ENCODE data around the gene MAGI1.

The MAGI1 gene

DNA sequence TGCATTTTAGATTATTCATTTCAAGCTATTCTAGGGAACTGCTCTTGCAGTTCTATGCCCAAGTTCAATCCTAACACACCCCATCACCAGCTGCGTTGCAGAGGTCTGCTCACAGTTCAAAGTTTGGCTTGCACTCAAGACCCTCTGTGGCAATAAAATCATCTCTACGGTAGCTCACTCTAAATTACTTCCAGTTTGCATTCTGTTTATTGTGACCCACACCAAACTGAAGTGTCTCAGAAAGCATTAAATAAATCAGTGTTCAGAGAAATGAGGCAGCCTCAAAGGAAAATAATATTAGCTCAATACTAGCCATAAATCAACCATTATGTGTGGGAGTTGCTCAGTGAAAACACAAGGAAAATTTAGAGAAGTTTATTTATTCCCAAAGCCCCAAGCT is 250.3 kb downstream of the MAGI1 start:
- Mint-ChIP-seq H3K9me3 (no peaks in the 10 kb centered on the region), H3K4me1 (no peaks in the 10 kb centered on the region), H3K27ac (no peak overlapping the region), H3K27me3 (peaks cover 2% of the 10 kb centered on the region), H3K4me3 (no peak overlapping the region), H3K36me3 (ENCODE audit: low read depth) (no peaks in the 10 kb centered on the region)
- no peak for DNase-seq
- ATAC-seq: no peak

DNA sequence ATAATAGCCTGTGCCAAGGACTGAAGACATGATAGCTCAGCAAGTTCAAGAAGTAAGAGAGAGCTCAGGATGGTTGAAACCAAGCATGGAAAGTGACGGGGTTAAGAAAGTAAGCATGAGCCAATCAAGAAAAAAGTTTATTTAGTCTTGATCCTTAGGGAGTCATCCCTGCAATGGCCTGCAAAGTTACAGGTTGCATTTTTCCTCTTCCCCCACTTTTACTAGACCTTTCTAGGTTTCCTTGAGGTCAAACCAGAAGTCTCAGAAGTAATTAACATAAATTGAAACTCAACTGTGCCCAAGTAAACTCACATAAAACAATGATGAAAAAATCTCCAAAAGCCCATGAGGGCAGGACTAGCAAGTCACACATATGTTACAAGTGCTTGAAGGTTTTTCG is 250.9 kb downstream of the MAGI1 start:
- no peak overlapping the region for H3K27ac Mint-ChIP-seq

DNA sequence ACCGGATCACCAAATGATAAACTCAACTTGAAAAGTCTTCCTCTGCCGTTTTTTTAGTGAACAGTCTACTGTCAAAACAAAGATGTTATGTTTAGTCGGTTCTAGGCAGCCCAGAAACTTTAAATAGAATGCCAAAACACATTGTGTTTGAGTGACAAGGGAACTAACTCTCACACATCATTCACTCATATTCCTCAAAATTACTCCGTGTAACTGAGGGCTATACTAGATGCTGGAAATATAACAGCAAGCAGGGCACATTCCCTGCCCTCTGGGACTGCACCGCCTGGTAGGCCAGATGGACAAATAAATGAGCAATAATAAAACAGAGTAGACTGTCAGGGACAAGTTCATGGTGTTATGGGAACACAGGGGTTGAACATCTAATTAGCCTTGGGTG is 251.4 kb downstream of the MAGI1 start:
- Mint-ChIP-seq H3K9me3 (no peaks in the 10 kb centered on the region), H3K4me1 (no peaks in the 10 kb centered on the region), H3K27ac (no peak overlapping the region), H3K27me3 (peaks cover 4% of the 10 kb centered on the region), H3K4me3 (no peak overlapping the region), H3K36me3 (ENCODE audit: low read depth) (no peaks in the 10 kb centered on the region)
- DNase-seq: no peak
- ATAC-seq: no peak

More for the DNA sequence above, 250.9 kb downstream of the MAGI1 start:
- ATAC-seq (no peak), DNase-seq (no peak)
- Mint-ChIP-seq H3K36me3 (ENCODE audit: low read depth) (no peaks in the 10 kb centered on the region), H3K9me3 (no peaks in the 10 kb centered on the region), H3K27me3 (peaks cover 4% of the 10 kb centered on the region), H3K4me1 (no peaks in the 10 kb centered on the region), H3K4me3 (no peak overlapping the region)

DNA sequence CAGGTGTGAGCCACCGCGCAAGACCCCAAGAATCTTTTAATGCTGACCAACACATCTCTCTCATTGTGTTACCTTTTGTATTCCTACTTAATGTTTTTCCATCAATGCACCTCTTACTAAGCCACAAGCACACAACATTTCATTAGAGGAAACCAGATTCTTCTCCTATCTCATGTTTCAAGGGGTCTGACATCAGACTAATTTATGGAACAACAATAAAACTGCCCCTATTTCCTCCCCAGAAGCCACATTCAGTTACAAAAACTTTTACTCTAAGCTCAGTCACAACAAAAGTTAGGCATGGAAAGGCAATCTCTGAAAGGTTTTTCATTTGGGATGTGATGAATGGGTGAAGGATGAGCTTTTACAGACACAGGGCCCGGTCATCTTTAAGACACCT is 251.8 kb downstream of the MAGI1 start:
- no peaks in the 10 kb centered on the region for H3K4me1 Mint-ChIP-seq
- no peaks in the 10 kb centered on the region for H3K9me3 Mint-ChIP-seq
- no peak for ATAC-seq
- H3K27ac Mint-ChIP-seq: no peak overlapping the region
- peaks cover 4% of the 10 kb centered on the region for H3K27me3 Mint-ChIP-seq
- no peak for DNase-seq
- H3K4me3 Mint-ChIP-seq: no peak overlapping the region
- no peaks in the 10 kb centered on the region for H3K36me3 Mint-ChIP-seq (ENCODE audit: low read depth)

DNA sequence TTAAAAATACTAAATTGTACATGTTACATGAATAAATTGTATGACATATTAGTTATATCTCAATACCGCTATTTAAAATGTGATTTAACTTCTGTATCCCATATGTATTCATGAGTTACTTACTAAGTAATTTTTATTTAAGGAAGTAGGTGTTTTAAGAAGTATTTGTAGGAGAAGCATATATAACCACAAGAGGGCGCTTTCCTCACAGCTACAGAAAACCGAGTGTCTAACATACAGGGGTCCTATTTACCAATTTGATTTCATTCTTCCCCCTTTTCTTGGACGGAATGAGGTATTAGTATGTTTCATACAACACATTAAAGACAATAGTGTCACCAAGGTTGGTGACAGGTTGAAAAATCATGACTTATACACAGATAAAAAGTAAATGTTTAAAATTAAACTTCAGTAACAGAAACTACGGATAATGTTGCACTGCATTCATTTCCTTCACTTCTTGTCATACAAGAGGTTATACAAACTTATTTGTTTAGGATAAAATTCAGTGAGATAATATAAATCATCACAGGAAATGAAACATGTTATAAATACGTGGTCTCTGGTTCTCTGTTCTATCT is 253.6 kb downstream of the MAGI1 start:
- Mint-ChIP-seq H3K4me3 (no peak overlapping the region), H3K27ac (no peak overlapping the region), H3K4me1 (no peaks in the 10 kb centered on the region), H3K36me3 (ENCODE audit: low read depth) (no peaks in the 10 kb centered on the region), H3K27me3 (peaks cover 4% of the 10 kb centered on the region), H3K9me3 (no peaks in the 10 kb centered on the region)
- ATAC-seq: no peak
- DNase-seq: no peak

DNA sequence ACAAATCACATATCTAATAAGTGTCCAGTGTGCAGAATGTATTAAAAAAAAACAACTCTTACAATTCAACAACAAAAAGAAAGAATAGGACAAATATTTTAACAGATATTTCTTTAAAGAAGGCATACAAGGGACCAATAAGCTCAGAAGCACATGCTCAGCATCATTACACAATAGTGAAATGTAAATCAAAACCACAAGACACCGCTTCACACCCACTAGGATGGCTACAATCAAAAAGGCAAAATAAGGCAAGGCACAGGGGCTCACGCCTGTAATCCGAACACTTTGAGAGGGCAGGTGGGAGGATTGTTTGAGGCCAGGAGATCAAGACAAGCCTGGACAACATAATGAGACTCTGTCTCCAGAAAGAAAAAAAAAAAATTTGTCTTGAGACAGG is 255.6 kb downstream of the MAGI1 start:
- no peak overlapping the region for H3K4me3 Mint-ChIP-seq
- ATAC-seq (no peak), DNase-seq (no peak)
- no peak overlapping the region for H3K27ac Mint-ChIP-seq
- H3K27me3 Mint-ChIP-seq: peaks cover 4% of the 10 kb centered on the region
- no peaks in the 10 kb centered on the region for H3K4me1 Mint-ChIP-seq
- no peaks in the 10 kb centered on the region for H3K36me3 Mint-ChIP-seq (ENCODE audit: low read depth)
- H3K9me3 Mint-ChIP-seq: no peaks in the 10 kb centered on the region

DNA sequence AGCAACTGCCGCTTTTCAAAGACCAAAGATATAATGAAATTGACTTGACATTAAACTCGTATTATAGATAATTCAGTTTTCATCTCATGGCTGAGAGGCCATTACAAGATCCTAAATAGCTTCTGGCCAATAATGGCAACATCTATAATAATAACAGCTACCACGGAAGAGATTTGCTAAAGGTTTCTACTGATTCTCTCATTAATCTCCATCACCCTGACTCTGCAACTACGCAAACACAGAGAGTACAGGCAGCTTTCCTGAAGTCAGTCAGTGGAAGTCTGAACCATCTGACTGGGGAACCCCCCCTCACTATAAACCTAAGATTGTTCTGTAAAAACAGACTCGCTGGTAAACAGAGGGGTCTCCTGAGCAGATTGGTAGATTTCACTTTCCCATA is 257.1 kb downstream of the MAGI1 start:
- Mint-ChIP-seq H3K36me3 (ENCODE audit: low read depth) (no peaks in the 10 kb centered on the region), H3K9me3 (no peaks in the 10 kb centered on the region)
- no peak for ATAC-seq

DNA sequence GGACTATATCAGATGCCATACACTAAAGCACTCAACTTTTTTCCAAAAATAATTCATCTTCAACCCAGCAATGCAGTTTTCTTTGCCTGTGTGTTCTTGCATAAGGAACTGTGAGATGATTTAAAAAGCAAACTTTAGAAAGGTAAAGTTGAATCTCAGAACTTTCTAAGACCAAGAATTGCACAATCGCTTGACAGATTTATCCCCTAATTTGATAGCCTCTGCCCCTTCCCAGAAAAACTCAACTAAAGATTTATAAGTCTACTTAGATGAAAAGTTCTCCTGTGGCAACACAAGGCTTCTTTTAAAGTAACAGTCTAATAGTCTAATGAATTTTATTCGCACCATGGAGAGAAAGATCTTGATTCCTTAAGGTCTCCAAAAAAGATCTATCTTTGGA is 259.3 kb downstream of the MAGI1 start:
- no peaks in the 10 kb centered on the region for H3K4me1 Mint-ChIP-seq
- H3K9me3 Mint-ChIP-seq: no peaks in the 10 kb centered on the region
- DNase-seq (no peak), ATAC-seq (no peak)
- no peak overlapping the region for H3K27ac Mint-ChIP-seq
- peaks cover 2% of the 10 kb centered on the region for H3K27me3 Mint-ChIP-seq
- H3K4me3 Mint-ChIP-seq: no peak overlapping the region
- no peaks in the 10 kb centered on the region for H3K36me3 Mint-ChIP-seq (ENCODE audit: low read depth)

More for the DNA sequence above, 257.1 kb downstream of the MAGI1 start:
- no peak for DNase-seq
- Mint-ChIP-seq H3K27ac (no peak overlapping the region), H3K4me1 (no peaks in the 10 kb centered on the region), H3K4me3 (no peak overlapping the region), H3K27me3 (peaks cover 2% of the 10 kb centered on the region)

DNA sequence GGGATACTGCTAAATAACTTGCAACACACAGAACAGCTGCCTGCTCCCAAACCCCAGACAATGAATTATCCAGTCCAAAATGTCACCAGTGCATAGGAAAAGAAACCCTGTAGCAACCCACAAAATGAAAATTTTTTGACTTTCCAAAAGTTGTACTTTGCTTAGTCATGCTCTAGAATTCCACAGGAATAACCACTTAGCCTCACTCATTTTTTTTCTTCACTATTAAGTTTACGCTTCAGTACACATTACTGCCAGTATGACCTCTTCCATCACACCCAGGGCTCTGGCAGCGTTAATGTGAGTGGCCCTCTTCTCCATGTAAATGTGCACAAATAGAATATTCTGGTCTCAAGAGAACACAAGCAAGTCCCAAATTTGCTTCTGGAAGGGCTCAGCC is 259.8 kb downstream of the MAGI1 start:
- peaks cover 2% of the 10 kb centered on the region for H3K27me3 Mint-ChIP-seq
- DNase-seq (no peak), ATAC-seq (no peak)
- no peaks in the 10 kb centered on the region for H3K36me3 Mint-ChIP-seq (ENCODE audit: low read depth)
- no peak overlapping the region for H3K27ac Mint-ChIP-seq
- no peaks in the 10 kb centered on the region for H3K9me3 Mint-ChIP-seq
- H3K4me1 Mint-ChIP-seq: no peaks in the 10 kb centered on the region
- H3K4me3 Mint-ChIP-seq: no peak overlapping the region

DNA sequence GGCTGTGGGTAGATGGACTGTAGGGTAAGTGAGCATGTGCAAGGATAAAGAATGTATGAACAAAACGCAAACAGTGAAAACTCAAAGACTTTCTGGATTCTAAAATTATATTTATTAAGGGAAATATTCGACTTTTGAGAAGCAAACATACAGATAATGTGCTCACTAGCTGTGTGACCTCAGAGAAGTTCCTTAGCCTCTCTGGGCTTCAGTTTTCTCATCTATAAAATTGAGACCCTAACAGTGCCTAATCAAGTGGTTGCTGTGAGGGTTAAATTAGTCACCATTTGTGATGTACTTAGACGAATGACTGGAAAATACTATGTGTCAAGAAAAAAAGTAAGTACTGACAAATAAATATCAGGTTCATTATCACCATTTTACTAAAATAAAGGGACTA is 261.7 kb downstream of the MAGI1 start:
- DNase-seq: no peak
- no peaks in the 10 kb centered on the region for H3K4me1 Mint-ChIP-seq
- H3K36me3 Mint-ChIP-seq (ENCODE audit: low read depth): no peaks in the 10 kb centered on the region
- H3K4me3 Mint-ChIP-seq: no peak overlapping the region
- no peak overlapping the region for H3K27ac Mint-ChIP-seq
- H3K27me3 Mint-ChIP-seq: no peaks in the 10 kb centered on the region
- no peak for ATAC-seq
- no peaks in the 10 kb centered on the region for H3K9me3 Mint-ChIP-seq

DNA sequence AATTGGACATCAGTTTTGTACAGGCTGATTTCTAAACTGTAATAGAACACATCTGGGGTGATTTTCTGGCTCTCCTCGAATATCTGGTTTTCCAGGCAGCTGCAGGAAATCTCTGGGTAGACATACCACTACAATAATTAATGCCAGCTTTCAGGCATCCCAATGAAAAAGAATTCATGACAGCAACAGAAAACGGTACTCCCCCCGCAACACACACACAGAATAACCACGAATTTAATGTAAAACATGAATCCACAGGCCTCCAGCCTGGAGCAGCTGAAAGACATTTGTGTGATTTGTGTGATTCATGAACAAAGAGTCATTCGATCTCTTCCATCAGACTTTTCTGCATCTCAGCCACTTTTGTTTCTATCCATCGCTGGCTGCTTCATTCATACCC is 262.2 kb downstream of the MAGI1 start:
- no peaks in the 10 kb centered on the region for H3K27me3 Mint-ChIP-seq
- no peak for DNase-seq
- no peak overlapping the region for H3K27ac Mint-ChIP-seq
- H3K9me3 Mint-ChIP-seq: no peaks in the 10 kb centered on the region
- H3K36me3 Mint-ChIP-seq (ENCODE audit: low read depth): no peaks in the 10 kb centered on the region
- no peaks in the 10 kb centered on the region for H3K4me1 Mint-ChIP-seq
- H3K4me3 Mint-ChIP-seq: no peak overlapping the region
- ATAC-seq: no peak

DNA sequence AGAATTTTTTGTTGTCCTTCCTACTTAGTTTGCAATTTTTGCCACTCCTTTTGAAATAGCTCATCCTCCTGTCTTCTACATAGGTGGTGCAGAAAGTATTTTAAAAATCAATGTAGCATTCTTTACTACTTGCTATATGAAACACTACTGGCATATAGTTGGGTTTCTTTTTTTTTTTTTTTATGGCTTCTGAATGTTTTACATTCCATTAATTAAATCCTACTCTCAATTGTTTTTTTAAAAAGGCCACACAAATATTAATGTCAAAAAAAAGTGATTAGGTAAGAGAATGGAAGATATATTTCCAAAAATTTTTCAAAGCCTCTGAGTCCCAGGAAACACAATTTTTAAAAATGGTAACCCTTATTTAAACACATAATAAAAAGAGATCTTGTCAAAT is 262.6 kb downstream of the MAGI1 start:
- no peaks in the 10 kb centered on the region for H3K9me3 Mint-ChIP-seq
- ATAC-seq (no peak), DNase-seq (no peak)
- H3K4me1 Mint-ChIP-seq: no peaks in the 10 kb centered on the region
- no peaks in the 10 kb centered on the region for H3K36me3 Mint-ChIP-seq (ENCODE audit: low read depth)
- H3K4me3 Mint-ChIP-seq: no peak overlapping the region
- H3K27me3 Mint-ChIP-seq: no peaks in the 10 kb centered on the region
- no peak overlapping the region for H3K27ac Mint-ChIP-seq

DNA sequence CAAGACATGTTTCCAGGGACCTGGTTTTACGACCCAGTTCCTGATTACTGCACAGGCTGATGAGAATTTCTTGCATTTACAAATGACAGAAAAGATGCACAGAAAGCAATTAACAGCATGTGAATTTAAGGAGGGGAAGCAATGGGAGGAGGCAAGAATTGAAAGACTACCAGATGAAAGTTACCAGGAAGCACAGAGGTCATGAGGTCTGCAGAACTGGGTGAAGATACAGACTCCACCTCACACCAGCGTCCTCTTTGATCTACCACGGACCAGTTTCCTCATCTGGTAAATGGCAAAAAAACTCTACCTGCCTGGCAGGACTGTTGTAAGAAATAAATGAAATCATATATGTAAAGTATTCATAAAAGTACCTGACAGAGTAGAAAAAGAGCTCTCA is 266.0 kb downstream of the MAGI1 start:
- no peaks in the 10 kb centered on the region for H3K36me3 Mint-ChIP-seq (ENCODE audit: low read depth)
- no peaks in the 10 kb centered on the region for H3K4me1 Mint-ChIP-seq
- ATAC-seq (no peak), DNase-seq (no peak)
- H3K4me3 Mint-ChIP-seq: no peak overlapping the region
- H3K9me3 Mint-ChIP-seq: no peaks in the 10 kb centered on the region
- H3K27ac Mint-ChIP-seq: no peak overlapping the region
- H3K27me3 Mint-ChIP-seq: no peaks in the 10 kb centered on the region

DNA sequence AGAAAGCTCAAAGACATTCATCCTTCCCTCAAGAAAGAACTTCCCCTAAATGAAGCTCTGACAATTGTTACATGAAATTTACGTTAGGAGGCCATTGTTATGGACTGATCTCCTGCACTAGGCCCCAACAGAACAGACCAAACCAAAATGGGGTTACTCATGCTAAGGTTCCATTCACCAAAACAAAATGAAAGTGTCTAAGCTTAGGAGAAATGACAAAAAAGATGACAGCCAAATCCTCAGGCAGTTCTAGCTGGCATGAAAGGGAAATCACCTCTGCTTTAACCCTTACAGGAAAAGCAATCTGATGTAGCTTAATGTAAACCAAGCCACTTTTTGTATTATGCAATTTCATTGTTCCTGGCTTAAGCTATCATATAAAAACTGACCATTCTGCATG is 271.2 kb downstream of the MAGI1 start:
- no peak overlapping the region for H3K4me3 Mint-ChIP-seq
- H3K36me3 Mint-ChIP-seq (ENCODE audit: low read depth): no peaks in the 10 kb centered on the region
- H3K27me3 Mint-ChIP-seq: no peaks in the 10 kb centered on the region

DNA sequence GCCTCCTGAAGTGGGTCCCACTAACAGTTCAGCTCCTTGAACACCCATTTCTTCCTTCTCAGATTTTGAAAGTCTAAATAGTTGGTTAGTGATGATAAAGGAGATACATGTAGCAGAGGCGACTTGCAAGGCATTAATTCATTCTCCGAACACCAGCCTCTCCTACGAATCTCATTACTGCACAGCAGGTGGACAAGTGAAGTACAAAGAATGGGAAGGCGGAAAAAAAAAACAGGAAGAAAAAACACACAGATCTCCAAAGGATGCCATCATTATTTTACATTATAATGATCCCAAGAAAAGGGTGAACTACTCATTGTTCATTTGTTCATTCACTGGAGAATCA is 276.5 kb downstream of the MAGI1 start:
- peaks cover 4% of the 10 kb centered on the region for H3K9me3 Mint-ChIP-seq
- H3K27ac Mint-ChIP-seq: no peak overlapping the region
- no peaks in the 10 kb centered on the region for H3K36me3 Mint-ChIP-seq (ENCODE audit: low read depth)
- ATAC-seq: no peak
- no peaks in the 10 kb centered on the region for H3K27me3 Mint-ChIP-seq
- H3K4me1 Mint-ChIP-seq: no peaks in the 10 kb centered on the region
- DNase-seq: no peak
- H3K4me3 Mint-ChIP-seq: no peak overlapping the region

More for the DNA sequence above, 271.2 kb downstream of the MAGI1 start:
- peaks cover 4% of the 10 kb centered on the region for H3K9me3 Mint-ChIP-seq
- ATAC-seq (no peak), DNase-seq (no peak)
- no peak overlapping the region for H3K27ac Mint-ChIP-seq
- no peaks in the 10 kb centered on the region for H3K4me1 Mint-ChIP-seq

DNA sequence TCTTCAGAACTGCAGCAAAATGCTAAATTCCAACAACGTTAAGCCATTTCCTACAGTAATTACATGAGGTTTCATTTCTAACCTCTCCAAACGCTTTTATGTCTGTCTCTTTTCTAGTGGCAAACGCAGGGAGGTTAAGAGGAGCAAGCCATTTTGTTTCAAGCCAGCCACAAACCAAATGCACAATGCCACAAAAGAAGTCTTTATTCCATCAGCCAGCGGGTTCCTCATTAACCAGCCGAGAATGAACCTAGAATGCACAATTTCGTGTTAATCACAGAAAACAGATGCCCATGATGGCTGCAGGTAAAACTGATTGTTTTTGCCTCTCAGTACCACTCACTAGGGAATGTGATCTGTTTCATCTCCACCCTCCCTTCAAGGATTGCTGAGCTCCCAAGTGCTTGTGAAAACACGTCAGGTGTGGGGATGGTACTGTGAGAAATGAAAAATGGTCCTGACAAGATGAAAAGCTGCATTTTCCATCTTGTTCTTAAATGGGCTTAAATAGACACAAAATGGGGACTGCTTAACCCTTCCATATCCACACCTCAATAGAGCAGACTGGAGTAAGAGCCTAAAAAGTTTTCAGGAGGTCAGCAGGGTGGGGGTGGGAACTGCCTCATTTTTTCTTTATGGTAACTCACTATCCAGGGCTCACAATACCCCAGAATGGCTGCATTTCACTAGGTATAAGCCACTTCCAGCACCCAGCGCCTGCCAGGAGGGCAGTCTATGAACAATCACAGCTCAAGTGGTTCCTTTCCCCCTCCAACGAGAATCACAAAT is 277.1 kb downstream of the MAGI1 start:
- Mint-ChIP-seq H3K9me3 (peaks cover 4% of the 10 kb centered on the region), H3K27me3 (no peaks in the 10 kb centered on the region), H3K4me1 (no peaks in the 10 kb centered on the region), H3K4me3 (no peak overlapping the region), H3K27ac (no peak overlapping the region), H3K36me3 (ENCODE audit: low read depth) (no peaks in the 10 kb centered on the region)
- DNase-seq (no peak), ATAC-seq (no peak)

Measured in activated naive CD8-positive, alpha-beta T cell treated with anti-CD3 and anti-CD28 coated beads, Interleukin-2, amount 50 U/mL, for 24 hours (primary cell).